K562 (cell line): Measurements from ENCODE around the gene STMP1. TPM values are rescaled to one million over a fixed set of nuclear protein-coding genes. Genes with fewer than 3 reads are reported as not detected.

ENCODE experiments used
- ATF3 ChIP-seq, 2 experiments: fragments of 450-650 bp in 1 of 2; sonication (generic) in 1 of 2; formaldehyde crosslinking in 1 of 2; IDR thresholded peaks in 1 of 2; conservative IDR thresholded peaks in 1 of 2; 2 replicates each; pipeline versions ENCODE4 v1.6.1 to v1.8.1; 2016 to 2023; ENCODE audit warnings: mild to moderate bottlenecking in 2 of 2, moderate library complexity in 2 of 2, inconsistent platforms in 1 of 2, missing genetic modification reagents in 1 of 2
- BHLHE40 ChIP-seq: IDR thresholded peaks from 2 replicates; pipeline ENCODE4 v1.6.1; 2011; ENCODE audit warnings: low read length, improper control_type of control experiment
- E2F6 ChIP-seq, 2 experiments: IDR thresholded peaks; 2 replicates each; pipeline ENCODE4 v1.6.1; 2011; ENCODE audit warnings: borderline replicate concordance in 1 of 2, control low read depth in 1 of 2, low read depth in 1 of 2, low read length in 1 of 2, mild to moderate bottlenecking in 1 of 2, mixed read lengths in 1 of 2, moderate library complexity in 1 of 2; ENCODE audit not compliant: insufficient read depth in 1 of 2, insufficient read length in 1 of 2, poor library complexity in 1 of 2, severe bottlenecking in 1 of 2; ENCODE audit errors: extremely low read depth in 1 of 2
- EP400 ChIP-seq: fragments of 450-650 bp; IDR thresholded peaks from 2 replicates; pipeline ENCODE4 v1.6.1; 2017; ENCODE audit warnings: antibody characterized with exemption, mild to moderate bottlenecking, moderate library complexity
- GABPA ChIP-seq: fragments of 200-800 bp; sonication (Bioruptor generic); conservative IDR thresholded peaks from 2 replicates; pipeline ENCODE4 v1.6.1; 2016; ENCODE audit warnings: low read depth, missing genetic modification characterization, missing compliant biosample characterization
- KLF16 ChIP-seq: IDR thresholded peaks from 2 replicates; pipeline ENCODE4 v1.6.1; 2016; ENCODE audit warnings: antibody characterized with exemption
- MCM5 ChIP-seq: fragments of 450-650 bp; IDR thresholded peaks from 2 replicates; pipeline ENCODE4 v1.6.1; 2016; ENCODE audit warnings: low read depth
- PBX2 ChIP-seq, 2 experiments: IDR thresholded peaks in 1 of 2; conservative IDR thresholded peaks in 1 of 2; 2 replicates each; pipeline ENCODE4 v1.6.1; 2016; ENCODE audit warnings: low read depth in 2 of 2, mild to moderate bottlenecking in 1 of 2, missing compliant biosample characterization in 1 of 2, missing genetic modification characterization in 1 of 2, moderate library complexity in 1 of 2
- SMARCB1 ChIP-seq: IDR thresholded peaks from 2 replicates; pipeline ENCODE4 v1.6.1; 2011; ENCODE audit warnings: improper control_type of control experiment, low read depth; ENCODE audit not compliant: insufficient read length
- SRSF3 ChIP-seq: fragments of 200-400 bp; formaldehyde crosslinking; IDR thresholded peaks from 2 replicates; pipeline ENCODE4 v1.6.1; 2016; ENCODE audit warnings: mild to moderate bottlenecking, low read length, moderate library complexity; ENCODE audit not compliant: insufficient read depth
- TCFL5 ChIP-seq: fragments of 250-450 bp; sonication (Bioruptor Pico); conservative IDR thresholded peaks from 2 replicates; pipeline ENCODE4 v1.6.1; 2021; ENCODE audit warnings: mild to moderate bottlenecking, moderate library complexity, matching md5 sums
- ZBTB1 ChIP-seq: sonication (generic); formaldehyde crosslinking; IDR thresholded peaks from 2 replicates; pipeline ENCODE4 v1.8.1; 2023; ENCODE audit warnings: missing genetic modification reagents, low read depth, mild to moderate bottlenecking, borderline replicate concordance
- ZNF280B ChIP-seq: fragments of 250-450 bp; sonication (Bioruptor Pico); IDR thresholded peaks from 2 replicates; pipeline ENCODE4 v1.5.1; 2021; ENCODE audit warnings: mild to moderate bottlenecking
- ZNF324 ChIP-seq: fragments of 250-450 bp; sonication (Bioruptor Pico); IDR thresholded peaks from 2 replicates; pipeline ENCODE4 v1.4.0; 2020; ENCODE audit warnings: mild to moderate bottlenecking
- ZNF586 ChIP-seq: fragments of 450-650 bp; formaldehyde crosslinking; conservative IDR thresholded peaks from 2 replicates; pipeline ENCODE4 v1.4.0; 2020; ENCODE audit warnings: mild to moderate bottlenecking, moderate library complexity
- ZNF639 ChIP-seq, 2 experiments: fragments of 200-800 bp in 1 of 2; sonication (Bioruptor generic) in 1 of 2; sonication (generic) in 1 of 2; formaldehyde crosslinking in 1 of 2; IDR thresholded peaks in 1 of 2; conservative IDR thresholded peaks in 1 of 2; 2 replicates each; pipeline versions ENCODE4 v1.5.0 to v1.6.1; 2016 to 2020; ENCODE audit warnings: missing compliant biosample characterization in 1 of 2, missing genetic modification characterization in 1 of 2, missing genetic modification reagents in 1 of 2
- ZNF79 ChIP-seq: fragments of 250-450 bp; sonication (Bioruptor Pico); IDR thresholded peaks from 2 replicates; pipeline ENCODE4 v1.4.0; 2020; ENCODE audit warnings: low read depth, mild to moderate bottlenecking, moderate library complexity
- ZZZ3 ChIP-seq: fragments of 450-650 bp; IDR thresholded peaks from 2 replicates; pipeline ENCODE4 v1.6.1; 2016; ENCODE audit warnings: antibody characterized with exemption, mild to moderate bottlenecking, moderate library complexity
- polyA plus RNA-seq, 8 experiments: library from polyadenylated mRNA; depleted of rRNA in 4 of 8; stranded (reverse) in 5 of 8; unstranded in 3 of 8; fragments of >200 nt; fragmentation: Nextera tagmentation in 2 of 8; fragmentation: Illumina TruSeq in 1 of 8; extraction: Ambion mirVana in 2 of 8; extraction: Trizol in 1 of 8; gene quantifications; 2 replicates each; pipeline versions ENCODE4 v1.2.1 to v1.2.3, GENCODE V29; 2011 to 2014; ENCODE audit warnings: inconsistent platforms in 1 of 8, missing spikeins in 1 of 8
- total RNA-seq, 7 experiments: library from RNA; depleted of rRNA in 6 of 7; stranded (reverse); fragments of >200 nt in 6 of 7; fragmentation: Illumina TruSeq in 2 of 7; extraction: Trizol in 2 of 7; gene quantifications; 2 replicates each; pipeline versions ENCODE4 v1.2.1 to v1.2.3, GENCODE V29; 2011 to 2021; ENCODE audit warnings: low replicate concordance in 1 of 7

The STMP1 gene
- total and polyA plus RNA-seq, 9 of the 15 experiments (the other 6 are each of a cell fraction or from before 2014, with no cell fraction given), result 10.6 to 249 (median 56.8) TPM

GRCh38 chr7:135664046-135664589 lies 1.8 kb downstream of the STMP1 start (continued):
- no peak for TF ChIP-seq PBX2 (CRISPR knock-in tag; IDR thresholded peaks at IDR 0.05; ENCODE audit: low read depth)
- peak; percentile 27; the same call in 1 of the 2 replicates for TF ChIP-seq PBX2 (tag; conservative IDR thresholded peaks at IDR 0.05; ENCODE audit: low read depth)
- TF ChIP-seq SMARCB1, result no peak
- no peak for TF ChIP-seq GABPA (tag)
- no peak for TF ChIP-seq ZNF280B (CRISPR knock-in tag)
- peak; percentile 87 for TF ChIP-seq KLF16
- no peak for TF ChIP-seq ZZZ3
- peak; percentile 70 for TF ChIP-seq EP400
- no peak for TF ChIP-seq E2F6 (IDR thresholded peaks at IDR 0.05; ENCODE audit: borderline replicate concordance in 1 of 2, extremely low read depth in 1 of 2, insufficient read depth in 1 of 2, insufficient read length in 1 of 2, low read depth in 1 of 2, low read length in 1 of 2, poor library complexity in 1 of 2, severe bottlenecking in 1 of 2)
- no peak for TF ChIP-seq TCFL5 (CRISPR knock-in tag)
- no peak for TF ChIP-seq MCM5
- TF ChIP-seq BHLHE40, result no peak
- TF ChIP-seq ZBTB1, result no peak
- TF ChIP-seq ZNF639 (CRISPR knock-in tag; conservative IDR thresholded peaks at IDR 0.05 in 1 of 2, IDR thresholded peaks at IDR 0.05 in 1 of 2), result 0 out of 4 replicates have a peak, but pooled peaks of 1 of the 2 experiments have one; percentile 11
- no peak for TF ChIP-seq ZNF324 (CRISPR knock-in tag)
- peak; percentile 98 for TF ChIP-seq ATF3 (IDR thresholded peaks at IDR 0.05)
- no peak for TF ChIP-seq ATF3 (CRISPR knock-in tag; conservative IDR thresholded peaks at IDR 0.05)
- TF ChIP-seq ZNF586 (CRISPR knock-in tag), result no peak
- TF ChIP-seq ZNF79, result no peak
- no peak for TF ChIP-seq SRSF3
